C4-2B (cell line): ENCODE data around the gene DDX24.

Experiments
- CTCF ChIP-seq: fragments of 450-650 bp; conservative IDR thresholded peaks from 2 replicates; pipeline ENCODE4 v1.5.1; 2017; ENCODE audit warnings: mild to moderate bottlenecking
- ZFX ChIP-seq: fragments of 450-650 bp; IDR thresholded peaks from 2 replicates; pipeline ENCODE4 v1.6.1; 2017

DNA sequence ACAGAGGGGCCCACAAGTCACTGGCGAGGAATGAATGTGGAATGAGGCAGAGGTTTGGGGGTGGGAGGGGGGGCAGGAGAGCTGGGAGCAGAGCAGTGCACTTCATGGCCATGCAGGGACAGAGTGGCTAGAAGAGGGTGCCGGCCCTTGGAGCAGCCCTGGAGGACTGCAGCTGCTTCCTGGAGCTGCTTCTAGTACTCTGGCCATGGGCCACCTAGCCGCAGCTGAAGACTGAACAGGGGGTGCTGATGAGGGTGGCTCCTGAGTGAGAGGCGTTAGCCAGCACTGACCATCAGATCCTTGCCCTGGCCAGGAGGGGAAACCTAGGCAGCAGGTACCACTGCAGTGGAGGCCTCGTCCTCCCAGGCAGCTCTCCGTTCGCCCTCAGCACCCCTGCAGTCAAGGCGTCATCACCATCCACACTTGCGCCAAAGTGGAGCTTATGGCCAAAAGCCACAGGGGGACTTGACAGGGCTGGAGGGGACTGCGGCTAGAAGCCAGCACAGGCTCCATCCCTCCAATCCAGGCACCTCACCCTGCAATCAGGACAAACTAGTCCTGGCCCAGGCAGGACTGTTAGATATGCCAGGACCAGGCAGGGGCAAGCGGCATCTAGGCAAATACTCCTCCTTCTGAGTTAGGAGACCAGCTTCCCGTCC is 38.4 kb downstream of the DDX24 start:
- no peak for TF ChIP-seq CTCF
- TF ChIP-seq ZFX, result no peak
